Neutrophil (primary cell): Measurements from ENCODE around the gene LDAH.
A peak's percentile ranks its signal among the peaks of the same experiment; 100 is the strongest.

Experiments
- H3K27ac ChIP-seq: fragments of 200-600 bp; sonication (generic); 2 replicates; pipeline ENCODE4 v1.5.1; 2016; ENCODE audit warnings: mild to moderate bottlenecking, moderate library complexity
- H3K27me3 ChIP-seq: fragments of 200-600 bp; sonication (generic); 2 replicates; pipeline ENCODE4 v1.6.0; 2016; ENCODE audit warnings: mild to moderate bottlenecking
- H3K36me3 ChIP-seq: fragments of 200-600 bp; sonication (generic); 2 replicates; pipeline ENCODE4 v1.5.1; 2017
- H3K4me1 ChIP-seq, 2 experiments: fragments of 200-600 bp in 1 of 2; sonication (generic) in 1 of 2; 1 replicate in 1 of 2; 2 replicates in 1 of 2; pipeline versions ENCODE4 v1.5.1 to v1.6.1; 2013 to 2016; ENCODE audit warnings: low read depth in 1 of 2, low read length in 1 of 2, mild to moderate bottlenecking in 1 of 2, moderate library complexity in 1 of 2; ENCODE audit not compliant: control insufficient read depth in 1 of 2, insufficient read depth in 1 of 2
- H3K4me3 ChIP-seq, 2 experiments: fragments of 200-600 bp in 1 of 2; sonication (generic) in 1 of 2; 1 replicate in 1 of 2; 2 replicates in 1 of 2; pipeline ENCODE4 v1.5.1; 2013 to 2016; ENCODE audit warnings: low read depth in 1 of 2, low read length in 1 of 2, mild to moderate bottlenecking in 1 of 2, moderate library complexity in 1 of 2
- H3K9me3 ChIP-seq: fragments of 200-600 bp; sonication (generic); 2 replicates; pipeline ENCODE4 v1.5.1; 2016
- CTCF ChIP-seq: fragments of 200-600 bp; sonication (generic); IDR thresholded peaks from 2 replicates; pipeline ENCODE4 v1.5.1; 2016; ENCODE audit warnings: antibody characterized with exemption

Gene LDAH

GRCh38 chr2:20670315-20671035 lies 152.4 kb downstream of the LDAH start:
- Histone ChIP-seq H3K36me3 (no peaks in the 10 kb centered on the region), H3K4me3 (peak overlapping the region in 1 of 2 experiments; percentile 31), H3K27ac (no peak overlapping the region), H3K4me1 (peaks cover 36 to 45% of the 10 kb centered on the region in 2 experiments), H3K27me3 (peaks cover 99% of the 10 kb centered on the region), H3K9me3 (no peaks in the 10 kb centered on the region)
- no peak for TF ChIP-seq CTCF

GRCh38 chr2:20669562-20670314 lies 153.2 kb downstream of the LDAH start:
- H3K27ac ChIP-seq = no peak overlapping the region
- TF ChIP-seq CTCF = no peak
- no peaks in the 10 kb centered on the region for H3K9me3 ChIP-seq
- H3K4me1 ChIP-seq = peaks cover 38 to 45% of the 10 kb centered on the region in 2 experiments
- peaks cover 99% of the 10 kb centered on the region for H3K27me3 ChIP-seq
- H3K4me3 ChIP-seq = peak overlapping the region in 1 of 2 experiments; percentile 31
- no peaks in the 10 kb centered on the region for H3K36me3 ChIP-seq

GRCh38 chr2:20668871-20669475 lies 153.9 kb downstream of the LDAH start:
- Histone ChIP-seq H3K4me3 (no peak overlapping the region), H3K9me3 (no peaks in the 10 kb centered on the region), H3K27ac (no peak overlapping the region), H3K27me3 (peaks cover 99% of the 10 kb centered on the region), H3K36me3 (no peaks in the 10 kb centered on the region), H3K4me1 (peaks cover 38 to 45% of the 10 kb centered on the region in 2 experiments)
- no peak for TF ChIP-seq CTCF

- TF ChIP-seq CTCF = no peak
- H3K36me3 ChIP-seq = no peaks in the 10 kb centered on the region
- H3K27me3 ChIP-seq = peaks cover 99% of the 10 kb centered on the region
- no peak overlapping the region for H3K4me3 ChIP-seq
- peaks cover 38 to 45% of the 10 kb centered on the region in 2 experiments for H3K4me1 ChIP-seq
- H3K9me3 ChIP-seq = no peaks in the 10 kb centered on the region
- H3K27ac ChIP-seq = no peak overlapping the region
Observed at GRCh38 chr2:20668451-20668850, 154.4 kb downstream of the LDAH start.

GRCh38 chr2:20667531-20668401 lies 155.1 kb downstream of the LDAH start:
- H3K27me3 ChIP-seq = peaks cover 99% of the 10 kb centered on the region
- no peaks in the 10 kb centered on the region for H3K9me3 ChIP-seq
- H3K36me3 ChIP-seq = no peaks in the 10 kb centered on the region
- H3K4me3 ChIP-seq = peak overlapping the region in 1 of 2 experiments; percentile 25
- TF ChIP-seq CTCF = no peak
- peaks cover 38 to 44% of the 10 kb centered on the region in 2 experiments for H3K4me1 ChIP-seq
- no peak overlapping the region for H3K27ac ChIP-seq
